Neural progenitor cell (in vitro differentiated cells): ENCODE measurements around the gene R3HDM2. TPM values are rescaled to one million over a fixed set of nuclear protein-coding genes. Genes with fewer than 3 reads are reported as not detected.

Experiments
- DNase-seq: peaks from one replicate; pipeline ENCODE4 v3.0.0-alpha.2; 2016; ENCODE audit warnings: low spot score
- H2AFZ ChIP-seq: fragments of 200-600 bp; sonication (generic); replicated peaks from 2 replicates; pipeline ENCODE4 v1.6.1; 2016; ENCODE audit warnings: antibody characterized with exemption
- H3F3A ChIP-seq: fragments of 200-600 bp; sonication (generic); 2 replicates; pipeline ENCODE4 v1.6.1; 2016; ENCODE audit warnings: antibody characterized with exemption, low read depth
- H3K27ac ChIP-seq: fragments of 200-600 bp; sonication (generic); 2 replicates; pipeline ENCODE4 v1.5.1; 2016; ENCODE audit warnings: mild to moderate bottlenecking
- H3K27me3 ChIP-seq: fragments of 200-600 bp; sonication (generic); 2 replicates; pipeline ENCODE4 v1.6.1; 2016; ENCODE audit warnings: mild to moderate bottlenecking, moderate library complexity
- H3K36me3 ChIP-seq: fragments of 200-600 bp; sonication (generic); 2 replicates; pipeline ENCODE4 v1.5.1; 2016
- H3K4me1 ChIP-seq: fragments of 200-600 bp; sonication (generic); 2 replicates; pipeline ENCODE4 v1.6.1; 2016; ENCODE audit warnings: mixed run types
- H3K4me2 ChIP-seq: fragments of 200-600 bp; sonication (generic); 2 replicates; pipeline ENCODE4 v1.6.1; 2016
- H3K4me3 ChIP-seq: fragments of 200-600 bp; sonication (generic); 2 replicates; pipeline ENCODE4 v1.5.1; 2016
- H3K79me2 ChIP-seq: fragments of 200-600 bp; sonication (generic); 2 replicates; pipeline ENCODE4 v1.6.1; 2016; ENCODE audit warnings: low read depth
- H3K9ac ChIP-seq: fragments of 200-600 bp; sonication (generic); 2 replicates; pipeline ENCODE4 v1.6.1; 2016
- H3K9me3 ChIP-seq: fragments of 200-600 bp; sonication (generic); 2 replicates; pipeline ENCODE4 v1.5.1; 2016; ENCODE audit warnings: low read depth
- H4K20me1 ChIP-seq: fragments of 200-600 bp; sonication (generic); 2 replicates; pipeline ENCODE4 v1.6.1; 2016; ENCODE audit warnings: low read depth
- H3K27ac Mint-ChIP-seq: 3 replicates; pipeline ENCODE4 v1.8.0; 2021; ENCODE audit warnings: mixed read lengths
- H3K27me3 Mint-ChIP-seq: 2 replicates; pipeline ENCODE4 v1.8.0; 2022; ENCODE audit warnings: low read depth, mild to moderate bottlenecking, inconsistent platforms, moderate library complexity, mixed read lengths; ENCODE audit not compliant: insufficient read depth
- H3K36me3 Mint-ChIP-seq: 3 replicates; pipeline ENCODE4 v1.8.0; 2021; ENCODE audit warnings: mixed read lengths
- H3K4me1 Mint-ChIP-seq: 3 replicates; pipeline ENCODE4 v1.8.0; 2021; ENCODE audit warnings: mixed read lengths
- H3K4me3 Mint-ChIP-seq: 3 replicates; pipeline ENCODE4 v1.8.0; 2021; ENCODE audit warnings: mild to moderate bottlenecking, moderate library complexity, mixed read lengths
- H3K9me3 Mint-ChIP-seq: 3 replicates; pipeline ENCODE4 v1.8.0; 2020; ENCODE audit warnings: mixed read lengths
- EZH2 ChIP-seq: fragments of 200-600 bp; sonication (generic); IDR thresholded peaks from 2 replicates; pipeline ENCODE4 v1.6.1; 2017; ENCODE audit warnings: antibody characterized with exemption, mild to moderate bottlenecking, moderate library complexity
- EZH2phosphoT487 ChIP-seq: fragments of 200-600 bp; sonication (generic); IDR thresholded peaks from 2 replicates; pipeline ENCODE4 v1.6.1; 2017; ENCODE audit warnings: antibody characterized with exemption
- total RNA-seq: library from RNA; depleted of rRNA; stranded (reverse); fragments of >200 nt; gene quantifications from 2 replicates; pipeline ENCODE4 v1.2.3, GENCODE V29; 2015; ENCODE audit warnings: low replicate concordance
- TF ChIP-seq, protein P1 (sequence below): fragments of 200-600 bp; sonication (generic); IDR thresholded peaks from 2 replicates; pipeline ENCODE4 v1.5.1; 2017; ENCODE audit warnings: antibody characterized with exemption, mild to moderate bottlenecking

The R3HDM2 gene
- total RNA-seq, 1 donor from 2014 or later: 40.0 TPM

DNA sequence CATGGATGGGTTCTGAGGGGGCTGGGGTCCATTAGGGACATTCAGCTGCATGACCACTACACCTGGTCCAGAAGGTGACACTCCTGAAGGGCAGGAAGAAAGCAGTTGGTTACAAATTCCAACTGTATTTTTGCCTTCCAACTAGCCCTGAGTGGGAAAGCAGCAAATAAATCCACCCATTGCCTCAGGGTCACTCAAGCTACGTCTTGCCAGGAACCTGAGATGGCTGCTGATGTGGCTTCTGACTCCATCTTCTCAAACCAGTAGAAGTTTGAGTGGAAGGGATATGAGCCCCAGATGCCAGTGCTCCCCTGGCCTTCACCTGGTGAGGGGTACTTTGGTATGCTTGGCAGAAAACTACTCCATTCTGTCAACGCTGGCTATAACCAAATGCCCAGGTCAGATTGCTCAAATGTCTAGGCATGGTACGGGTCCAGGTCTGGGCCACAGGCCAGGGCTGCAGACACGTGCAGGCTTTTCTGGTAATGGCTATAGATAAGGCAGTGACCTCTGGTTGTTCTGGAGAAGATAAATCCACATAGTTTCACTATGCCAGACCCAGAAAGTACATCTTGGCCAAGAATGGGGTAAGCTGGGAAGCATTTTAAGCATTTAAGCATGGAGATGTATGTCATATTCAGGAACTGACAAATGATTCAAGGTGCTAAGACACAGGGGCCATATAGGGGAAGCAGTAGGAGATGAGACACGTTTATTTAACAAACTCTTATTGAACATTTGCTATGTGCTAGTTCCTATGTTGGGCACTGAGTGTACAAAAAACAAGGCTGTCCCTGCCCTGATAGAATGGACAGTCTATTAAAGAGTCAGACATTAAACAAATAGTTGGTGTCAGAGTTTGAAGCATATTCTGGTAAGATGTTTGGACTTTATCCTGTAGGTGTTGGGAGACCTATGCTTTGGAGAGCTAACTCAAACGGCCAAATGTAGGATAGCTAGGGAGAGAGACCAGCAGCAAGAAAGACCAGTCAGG is 171.6 kb downstream of the R3HDM2 start:
- H3K27me3 Mint-ChIP-seq: peaks cover 5% of the 10 kb centered on the region
- H3K4me3 Mint-ChIP-seq: no peak overlapping the region
- H3K4me1 Mint-ChIP-seq: peaks cover 28% of the 10 kb centered on the region
- no peak overlapping the region for H3K27ac Mint-ChIP-seq
- Histone ChIP-seq H3K4me2 (no peak overlapping the region), H2AFZ (no peak overlapping the region), H3K79me2 (no peaks in the 10 kb centered on the region), H3K27ac (no peak overlapping the region), H3K4me3 (no peak overlapping the region), H3K27me3 (no peaks in the 10 kb centered on the region), H3K9me3 (no peaks in the 10 kb centered on the region), H3F3A (peaks cover 31% of the 10 kb centered on the region), H3K36me3 (no peaks in the 10 kb centered on the region), H3K4me1 (peaks cover 34% of the 10 kb centered on the region), H3K9ac (no peak overlapping the region), H4K20me1 (peaks cover 18% of the 10 kb centered on the region)
- H3K36me3 Mint-ChIP-seq: peaks cover 22% of the 10 kb centered on the region
- TF ChIP-seq EZH2 (no peak), EZH2phosphoT487 (no peak)
- TF ChIP-seq, protein P1, sequence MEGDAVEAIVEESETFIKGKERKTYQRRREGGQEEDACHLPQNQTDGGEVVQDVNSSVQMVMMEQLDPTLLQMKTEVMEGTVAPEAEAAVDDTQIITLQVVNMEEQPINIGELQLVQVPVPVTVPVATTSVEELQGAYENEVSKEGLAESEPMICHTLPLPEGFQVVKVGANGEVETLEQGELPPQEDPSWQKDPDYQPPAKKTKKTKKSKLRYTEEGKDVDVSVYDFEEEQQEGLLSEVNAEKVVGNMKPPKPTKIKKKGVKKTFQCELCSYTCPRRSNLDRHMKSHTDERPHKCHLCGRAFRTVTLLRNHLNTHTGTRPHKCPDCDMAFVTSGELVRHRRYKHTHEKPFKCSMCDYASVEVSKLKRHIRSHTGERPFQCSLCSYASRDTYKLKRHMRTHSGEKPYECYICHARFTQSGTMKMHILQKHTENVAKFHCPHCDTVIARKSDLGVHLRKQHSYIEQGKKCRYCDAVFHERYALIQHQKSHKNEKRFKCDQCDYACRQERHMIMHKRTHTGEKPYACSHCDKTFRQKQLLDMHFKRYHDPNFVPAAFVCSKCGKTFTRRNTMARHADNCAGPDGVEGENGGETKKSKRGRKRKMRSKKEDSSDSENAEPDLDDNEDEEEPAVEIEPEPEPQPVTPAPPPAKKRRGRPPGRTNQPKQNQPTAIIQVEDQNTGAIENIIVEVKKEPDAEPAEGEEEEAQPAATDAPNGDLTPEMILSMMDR: no peak
- no peaks in the 10 kb centered on the region for H3K9me3 Mint-ChIP-seq
- DNase-seq: no peak

DNA sequence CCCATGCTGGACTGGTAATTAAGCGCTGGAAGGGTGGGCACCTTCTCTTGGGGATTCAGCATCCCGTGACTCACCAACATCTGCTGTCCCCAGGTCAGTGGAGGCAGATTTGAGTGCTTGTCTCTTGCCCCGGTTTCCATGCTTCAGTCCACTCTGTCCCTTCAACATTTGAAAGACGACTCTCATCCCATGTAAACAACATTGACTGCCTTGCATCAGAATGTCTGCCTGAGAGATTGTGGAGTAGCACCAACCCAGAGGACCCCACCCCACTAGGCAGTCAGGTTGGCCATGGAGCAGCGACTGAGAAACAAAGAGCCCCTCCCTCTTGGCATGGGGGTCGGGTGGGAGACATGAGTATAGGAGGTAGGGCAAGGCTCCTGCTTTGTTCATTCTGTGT is 174.9 kb downstream of the R3HDM2 start:
- Histone ChIP-seq H3K4me1 (peaks cover 10% of the 10 kb centered on the region), H3K9ac (no peak overlapping the region), H3K27ac (no peak overlapping the region), H3K4me3 (no peak overlapping the region), H3K9me3 (no peaks in the 10 kb centered on the region), H3K27me3 (no peaks in the 10 kb centered on the region), H3K36me3 (no peaks in the 10 kb centered on the region), H4K20me1 (peaks cover 6% of the 10 kb centered on the region), H3K79me2 (no peaks in the 10 kb centered on the region), H2AFZ (no peak overlapping the region), H3K4me2 (no peak overlapping the region), H3F3A (peaks cover 7% of the 10 kb centered on the region)
- TF ChIP-seq, protein P1: no peak
- no peak for TF ChIP-seq EZH2
- no peak for TF ChIP-seq EZH2phosphoT487
- Mint-ChIP-seq H3K9me3 (no peaks in the 10 kb centered on the region), H3K27ac (no peak overlapping the region), H3K4me3 (no peak overlapping the region), H3K4me1 (peaks cover 8% of the 10 kb centered on the region), H3K36me3 (peaks cover 19% of the 10 kb centered on the region), H3K27me3 (peaks cover 5% of the 10 kb centered on the region)
- DNase-seq: no peak

DNA sequence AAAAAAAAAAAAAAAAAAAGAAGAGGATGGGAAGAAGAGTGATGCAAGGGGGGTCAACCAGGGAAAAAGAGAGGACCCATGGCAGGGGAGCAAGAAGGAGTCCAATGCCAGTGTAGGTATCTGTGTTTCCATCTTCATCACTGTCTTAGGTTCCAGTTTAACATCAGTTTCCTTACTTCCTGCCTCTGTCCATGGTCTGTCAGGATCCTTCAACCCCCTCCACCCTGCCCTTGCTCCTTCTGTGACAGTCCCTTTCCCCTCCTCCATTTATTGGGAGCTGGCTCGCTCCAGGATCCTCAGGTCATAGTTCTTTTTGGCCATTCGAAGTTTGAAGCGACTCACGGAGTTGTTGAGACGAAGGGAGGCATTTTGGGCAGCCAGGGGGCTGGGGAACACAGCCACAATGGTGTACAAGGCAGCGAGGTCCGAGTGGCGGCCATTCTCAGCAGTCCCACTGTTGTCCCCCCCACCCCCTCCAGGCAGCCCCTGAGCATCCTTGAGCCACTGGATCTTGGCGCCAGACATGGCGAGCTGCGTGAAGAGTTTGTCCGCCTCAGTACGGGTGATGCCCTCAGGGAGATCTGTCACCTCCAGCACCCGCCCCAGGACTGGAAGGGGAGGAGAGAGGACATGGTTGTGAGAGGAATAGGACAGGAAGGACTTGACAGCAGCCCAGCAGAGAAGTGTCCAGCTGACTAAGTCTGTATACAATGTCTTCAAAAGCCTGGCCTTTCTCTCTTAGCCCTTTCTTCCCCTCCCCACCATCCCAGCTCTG is 176.2 kb downstream of the R3HDM2 start:
- Histone ChIP-seq H3K9ac (no peak overlapping the region), H3K27me3 (no peaks in the 10 kb centered on the region), H3K36me3 (no peaks in the 10 kb centered on the region), H4K20me1 (no peaks in the 10 kb centered on the region), H3K79me2 (no peaks in the 10 kb centered on the region), H3K4me1 (peaks cover 5% of the 10 kb centered on the region), H3K9me3 (no peaks in the 10 kb centered on the region), H2AFZ (no peak overlapping the region), H3K4me3 (no peak overlapping the region), H3K27ac (no peak overlapping the region), H3K4me2 (no peak overlapping the region), H3F3A (peaks cover 3% of the 10 kb centered on the region)
- Mint-ChIP-seq H3K4me1 (peaks cover 3% of the 10 kb centered on the region), H3K36me3 (peaks cover 19% of the 10 kb centered on the region), H3K27ac (no peak overlapping the region), H3K9me3 (no peaks in the 10 kb centered on the region), H3K27me3 (peaks cover 4% of the 10 kb centered on the region), H3K4me3 (no peak overlapping the region)
- TF ChIP-seq EZH2: no peak
- no peak for DNase-seq
